ENCODE data around the gene SLC38A3. TPM values are rescaled to one million over a fixed set of nuclear protein-coding genes. Genes with fewer than 3 reads are reported as not detected.

Gene SLC38A3
- total RNA-seq, 1 donor from 2014 or later: 2.0 TPM

DNA sequence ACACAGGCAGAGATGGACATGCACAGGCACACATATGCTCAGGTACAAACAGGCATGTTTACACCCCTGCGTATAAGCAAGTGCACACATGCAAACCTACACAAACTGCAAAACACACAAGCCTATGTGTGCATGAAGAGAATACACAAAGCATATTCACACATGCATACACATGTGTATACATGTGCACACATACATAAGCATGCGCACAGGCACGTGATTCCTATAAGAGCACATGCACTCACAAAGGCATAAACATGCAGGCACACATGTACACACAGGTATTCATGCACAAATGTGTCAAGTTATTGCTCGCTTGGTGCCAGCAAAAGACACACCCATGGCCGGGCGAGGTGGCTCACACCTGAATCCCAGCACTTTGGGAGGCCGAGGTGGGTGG lies 15.1 kb upstream of the SLC38A3 start:
- intact Hi-C loops (cut with DNase I): loop anchor here (2.0 kb wide), 1 partner anchor 69 kb away; no protein-coding TSS in a partner anchor
- Histone ChIP-seq H3K27ac (no peak overlapping the region), H3K9me3 (no peaks in the 10 kb centered on the region), H3K4me1 (peaks cover 25% of the 10 kb centered on the region), H3K27me3 (peaks cover 8% of the 10 kb centered on the region), H3K4me3 (no peak overlapping the region), H3K36me3 (peaks cover 0 to 15% of the 10 kb centered on the region in 2 donors)
- TF ChIP-seq POLR2AphosphoS5 (IDR thresholded peaks at IDR 0.05; ENCODE audit: insufficient read depth in 1 of 2, low read depth in 1 of 2) (no peak), POLR2A (IDR thresholded peaks at IDR 0.05) (no peak)
- TF ChIP-seq, protein P1, sequence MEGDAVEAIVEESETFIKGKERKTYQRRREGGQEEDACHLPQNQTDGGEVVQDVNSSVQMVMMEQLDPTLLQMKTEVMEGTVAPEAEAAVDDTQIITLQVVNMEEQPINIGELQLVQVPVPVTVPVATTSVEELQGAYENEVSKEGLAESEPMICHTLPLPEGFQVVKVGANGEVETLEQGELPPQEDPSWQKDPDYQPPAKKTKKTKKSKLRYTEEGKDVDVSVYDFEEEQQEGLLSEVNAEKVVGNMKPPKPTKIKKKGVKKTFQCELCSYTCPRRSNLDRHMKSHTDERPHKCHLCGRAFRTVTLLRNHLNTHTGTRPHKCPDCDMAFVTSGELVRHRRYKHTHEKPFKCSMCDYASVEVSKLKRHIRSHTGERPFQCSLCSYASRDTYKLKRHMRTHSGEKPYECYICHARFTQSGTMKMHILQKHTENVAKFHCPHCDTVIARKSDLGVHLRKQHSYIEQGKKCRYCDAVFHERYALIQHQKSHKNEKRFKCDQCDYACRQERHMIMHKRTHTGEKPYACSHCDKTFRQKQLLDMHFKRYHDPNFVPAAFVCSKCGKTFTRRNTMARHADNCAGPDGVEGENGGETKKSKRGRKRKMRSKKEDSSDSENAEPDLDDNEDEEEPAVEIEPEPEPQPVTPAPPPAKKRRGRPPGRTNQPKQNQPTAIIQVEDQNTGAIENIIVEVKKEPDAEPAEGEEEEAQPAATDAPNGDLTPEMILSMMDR (IDR thresholded peaks at IDR 0.05): no peak
- DNase-seq (ENCODE audit: extremely low spot score in 2 of 2): no peak

GRCh38 chr3:50190936-50191660 lies 14.0 kb upstream of the SLC38A3 start, which contains the start of gene GNAT1:
TSS of gene GNAT1 (plus strand) at chr3:50191610. CDS start at chr3:50191726, 116 bp downstream.
- Histone ChIP-seq H3K36me3 (peaks cover 0 to 8% of the 10 kb centered on the region in 2 donors), H3K9me3 (no peaks in the 10 kb centered on the region), H3K27ac (no peak within 1 kb of the TSS), H3K27me3 (peaks cover 8% of the 10 kb centered on the region), H3K4me1 (peaks cover 25% of the 10 kb centered on the region), H3K4me3 (no peak within 1 kb of the TSS)
- no peak for TF ChIP-seq POLR2AphosphoS5 (IDR thresholded peaks at IDR 0.05; ENCODE audit: insufficient read depth in 1 of 2, low read depth in 1 of 2)
- TF ChIP-seq POLR2A (IDR thresholded peaks at IDR 0.05): no peak
- TF ChIP-seq, protein P1 (IDR thresholded peaks at IDR 0.05): no peak
- intact Hi-C loops (cut with DNase I): no loop called here
- no peak for DNase-seq (ENCODE audit: extremely low spot score in 2 of 2)

DNA sequence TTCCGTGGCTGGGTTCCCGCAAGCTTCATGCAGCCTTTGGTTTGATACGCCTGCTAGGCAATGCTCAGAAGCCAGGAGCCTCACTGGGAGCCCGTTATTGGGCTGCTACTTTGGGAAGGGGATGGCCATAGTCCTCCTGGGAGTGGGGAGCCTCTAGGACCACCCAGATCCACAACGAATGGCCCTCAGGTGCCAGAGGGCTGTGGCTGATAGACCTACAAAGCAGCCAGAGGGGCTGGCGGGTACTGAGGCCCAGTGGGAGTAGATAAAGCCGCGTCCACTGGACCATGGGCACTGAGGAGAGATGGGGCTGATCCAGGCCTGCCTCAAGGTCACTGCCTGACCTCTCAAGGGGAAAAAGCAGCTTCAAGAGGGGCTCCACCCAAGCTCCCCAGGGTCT lies 12.9 kb upstream of the SLC38A3 start:
- no peaks in the 10 kb centered on the region for H3K9me3 ChIP-seq
- peaks cover 25% of the 10 kb centered on the region for H3K4me1 ChIP-seq
- TF ChIP-seq POLR2AphosphoS5 (IDR thresholded peaks at IDR 0.05; ENCODE audit: insufficient read depth in 1 of 2, low read depth in 1 of 2) (no peak), POLR2A (IDR thresholded peaks at IDR 0.05) (no peak)
- TF ChIP-seq, protein P1 (IDR thresholded peaks at IDR 0.05): no peak
- no peak for DNase-seq (ENCODE audit: extremely low spot score in 2 of 2)
- H3K4me3 ChIP-seq: no peak overlapping the region
- no peak overlapping the region for H3K27ac ChIP-seq
- peaks cover 8% of the 10 kb centered on the region for H3K27me3 ChIP-seq
- intact Hi-C loops (cut with DNase I): loop anchor here (2.0 kb wide), 2 partner anchors 33 to 79 kb away; no protein-coding TSS in a partner anchor
- peaks cover 0 to 7% of the 10 kb centered on the region in 2 donors for H3K36me3 ChIP-seq

- no peaks in the 10 kb centered on the region for H3K9me3 ChIP-seq
- DNase-seq (ENCODE audit: extremely low spot score in 2 of 2): no peak
- H3K27ac ChIP-seq: no peak overlapping the region
- H3K4me3 ChIP-seq: no peak overlapping the region
- TF ChIP-seq, protein P1 (IDR thresholded peaks at IDR 0.05): peak; percentile 88 to 93 (median 88)
- no peak for TF ChIP-seq POLR2AphosphoS5 (IDR thresholded peaks at IDR 0.05; ENCODE audit: insufficient read depth in 1 of 2, low read depth in 1 of 2)
- no peak for TF ChIP-seq POLR2A (IDR thresholded peaks at IDR 0.05)
- H3K36me3 ChIP-seq: peaks cover 0 to 2% of the 10 kb centered on the region in 2 donors
- H3K27me3 ChIP-seq: peaks cover 8% of the 10 kb centered on the region
- intact Hi-C loops (cut with DNase I): loop anchor here (2.0 kb wide), 2 partner anchors 32 to 78 kb away; no protein-coding TSS in a partner anchor
- peaks cover 25% of the 10 kb centered on the region for H3K4me1 ChIP-seq
Measured at GRCh38 chr3:50192689-50193141, 12.4 kb upstream of the SLC38A3 start.

GRCh38 chr3:50193286-50193685 lies 11.8 kb upstream of the SLC38A3 start:
- Histone ChIP-seq H3K27me3 (peaks cover 8% of the 10 kb centered on the region), H3K4me3 (peak overlapping the region in 1 of 2 donors; percentile 16), H3K9me3 (no peaks in the 10 kb centered on the region), H3K4me1 (peaks cover 25% of the 10 kb centered on the region), H3K36me3 (no peaks in the 10 kb centered on the region), H3K27ac (no peak overlapping the region)
- TF ChIP-seq, protein P1 (IDR thresholded peaks at IDR 0.05): no peak
- TF ChIP-seq POLR2AphosphoS5 (IDR thresholded peaks at IDR 0.05; ENCODE audit: insufficient read depth in 1 of 2, low read depth in 1 of 2): no peak
- no peak for TF ChIP-seq POLR2A (IDR thresholded peaks at IDR 0.05)
- intact Hi-C loops (cut with DNase I): loop anchor here (2.0 kb wide), 2 partner anchors 32 to 78 kb away; no protein-coding TSS in a partner anchor
- no peak for DNase-seq (ENCODE audit: extremely low spot score in 2 of 2)
